Parathyroid adenoma (tissue), 2 donors: Measurements from ENCODE around the gene EGFL6.

ENCODE experiments used
- H2AFZ ChIP-seq: fragments of 300-600 bp; sonication (generic); one replicate; pipeline ENCODE4 v1.7.0; 2017; ENCODE audit warnings: antibody characterized with exemption, mild to moderate bottlenecking
- H3K27ac ChIP-seq: fragments of 300-600 bp; sonication (generic); one replicate; pipeline ENCODE4 v1.7.0; 2017
- H3K27me3 ChIP-seq: fragments of 300-600 bp; sonication (generic); one replicate; pipeline ENCODE4 v1.7.0; 2017; ENCODE audit warnings: low read length; ENCODE audit not compliant: control insufficient read depth, insufficient read depth
- H3K36me3 ChIP-seq: fragments of 300-600 bp; sonication (generic); one replicate; pipeline ENCODE4 v1.7.0; 2017; ENCODE audit warnings: low read length; ENCODE audit not compliant: control insufficient read depth, insufficient read depth
- H3K4me1 ChIP-seq: fragments of 300-600 bp; sonication (generic); one replicate; pipeline ENCODE4 v1.7.0; 2017; ENCODE audit warnings: control low read depth
- H3K4me2 ChIP-seq: fragments of 300-600 bp; sonication (generic); one replicate; pipeline ENCODE4 v1.7.0; 2017; ENCODE audit warnings: low read length
- H3K4me3 ChIP-seq: fragments of 300-600 bp; sonication (generic); one replicate; pipeline ENCODE4 v1.7.0; 2017; ENCODE audit warnings: low read depth, low read length
- H3K79me2 ChIP-seq: fragments of 300-600 bp; sonication (generic); one replicate; pipeline ENCODE4 v1.7.0; 2017; ENCODE audit warnings: control low read depth
- H3K9ac ChIP-seq: fragments of 300-600 bp; sonication (generic); one replicate; pipeline ENCODE4 v1.7.0; 2017; ENCODE audit warnings: mild to moderate bottlenecking
- H3K9me3 ChIP-seq: fragments of 300-600 bp; sonication (generic); one replicate; pipeline ENCODE4 v1.7.0; 2017; ENCODE audit warnings: low read length; ENCODE audit not compliant: control insufficient read depth
- TF ChIP-seq, protein P1 (sequence below): fragments of 300-600 bp; sonication (generic); IDR thresholded peaks from one replicate; pipeline ENCODE4 v1.7.0; 2017; ENCODE audit warnings: antibody characterized with exemption, mild to moderate bottlenecking
- donor health status: primary hyperparathyroidism.

Gene EGFL6

DNA sequence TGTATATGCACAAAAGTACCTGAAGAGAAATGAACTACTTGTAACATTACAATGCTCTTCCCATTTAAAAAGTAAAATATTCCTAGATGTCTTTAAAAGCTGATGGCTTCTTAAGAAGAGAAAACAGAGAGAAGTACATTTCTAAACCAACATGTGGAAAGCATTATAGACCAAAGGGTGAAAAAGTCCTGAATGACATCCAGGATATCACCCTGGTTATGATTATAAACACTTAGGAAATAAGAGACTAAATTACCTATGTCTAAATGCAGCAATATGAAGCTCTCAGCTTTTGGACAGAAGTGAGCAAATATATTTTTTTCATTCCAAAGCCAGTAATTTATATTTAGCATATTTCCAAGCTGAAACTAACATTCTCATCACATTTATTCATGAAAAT is 21.7 kb upstream of the EGFL6 start:
- Histone ChIP-seq H3K4me1 (no peaks in the 10 kb centered on the region), H3K36me3 (no peaks in the 10 kb centered on the region), H3K4me3 (no peak overlapping the region), H3K79me2 (no peaks in the 10 kb centered on the region), H3K9me3 (no peaks in the 10 kb centered on the region), H3K27me3 (no peaks in the 10 kb centered on the region), H3K4me2 (no peak overlapping the region), H3K9ac (no peak overlapping the region), H2AFZ (no peak overlapping the region), H3K27ac (no peak overlapping the region)
- TF ChIP-seq, protein P1, sequence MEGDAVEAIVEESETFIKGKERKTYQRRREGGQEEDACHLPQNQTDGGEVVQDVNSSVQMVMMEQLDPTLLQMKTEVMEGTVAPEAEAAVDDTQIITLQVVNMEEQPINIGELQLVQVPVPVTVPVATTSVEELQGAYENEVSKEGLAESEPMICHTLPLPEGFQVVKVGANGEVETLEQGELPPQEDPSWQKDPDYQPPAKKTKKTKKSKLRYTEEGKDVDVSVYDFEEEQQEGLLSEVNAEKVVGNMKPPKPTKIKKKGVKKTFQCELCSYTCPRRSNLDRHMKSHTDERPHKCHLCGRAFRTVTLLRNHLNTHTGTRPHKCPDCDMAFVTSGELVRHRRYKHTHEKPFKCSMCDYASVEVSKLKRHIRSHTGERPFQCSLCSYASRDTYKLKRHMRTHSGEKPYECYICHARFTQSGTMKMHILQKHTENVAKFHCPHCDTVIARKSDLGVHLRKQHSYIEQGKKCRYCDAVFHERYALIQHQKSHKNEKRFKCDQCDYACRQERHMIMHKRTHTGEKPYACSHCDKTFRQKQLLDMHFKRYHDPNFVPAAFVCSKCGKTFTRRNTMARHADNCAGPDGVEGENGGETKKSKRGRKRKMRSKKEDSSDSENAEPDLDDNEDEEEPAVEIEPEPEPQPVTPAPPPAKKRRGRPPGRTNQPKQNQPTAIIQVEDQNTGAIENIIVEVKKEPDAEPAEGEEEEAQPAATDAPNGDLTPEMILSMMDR, result no peak

GRCh38 chrX:13550346-13550745 is 19.1 kb upstream of the EGFL6 start:
- no peak overlapping the region for H3K4me3 ChIP-seq
- no peak overlapping the region for H3K27ac ChIP-seq
- TF ChIP-seq, protein P1, result no peak
- no peak overlapping the region for H3K9ac ChIP-seq
- H3K27me3 ChIP-seq, result no peaks in the 10 kb centered on the region
- no peaks in the 10 kb centered on the region for H3K36me3 ChIP-seq
- no peak overlapping the region for H2AFZ ChIP-seq
- no peaks in the 10 kb centered on the region for H3K79me2 ChIP-seq
- H3K4me2 ChIP-seq, result no peak overlapping the region
- no peaks in the 10 kb centered on the region for H3K9me3 ChIP-seq
- H3K4me1 ChIP-seq, result no peaks in the 10 kb centered on the region

GRCh38 chrX:13551610-13552009 is 17.8 kb upstream of the EGFL6 start:
- Histone ChIP-seq H3K4me2 (no peak overlapping the region), H3K27me3 (no peaks in the 10 kb centered on the region)
- TF ChIP-seq, protein P1, result no peak

DNA sequence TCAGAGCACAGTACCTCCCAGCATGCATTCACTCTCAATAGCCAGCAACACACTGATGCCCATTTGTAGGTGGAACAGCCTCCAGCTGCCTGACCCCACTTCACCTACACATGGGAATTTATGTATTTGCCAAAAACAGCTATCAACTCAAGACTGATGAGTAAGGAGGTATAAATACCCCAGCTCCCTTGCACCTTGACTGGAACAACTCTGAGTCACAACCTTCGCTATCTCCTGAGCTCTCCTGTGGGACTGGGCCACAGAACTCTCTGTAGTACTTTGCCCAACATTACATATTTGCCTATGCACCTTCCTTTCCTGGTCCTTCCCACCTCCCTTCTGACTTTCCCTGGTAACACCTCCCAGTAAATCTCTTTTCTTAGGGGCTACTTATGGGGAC is 16.5 kb upstream of the EGFL6 start:
- Histone ChIP-seq H3K79me2 (no peaks in the 10 kb centered on the region), H3K4me1 (no peaks in the 10 kb centered on the region), H3K36me3 (no peaks in the 10 kb centered on the region), H2AFZ (no peak overlapping the region), H3K4me2 (no peak overlapping the region), H3K27ac (no peak overlapping the region), H3K27me3 (no peaks in the 10 kb centered on the region), H3K9me3 (no peaks in the 10 kb centered on the region), H3K9ac (no peak overlapping the region), H3K4me3 (no peak overlapping the region)
- TF ChIP-seq, protein P1, result no peak

More at GRCh38 chrX:13551610-13552009, 17.8 kb upstream of the EGFL6 start:
- Histone ChIP-seq H2AFZ (no peak overlapping the region), H3K27ac (no peak overlapping the region), H3K79me2 (no peaks in the 10 kb centered on the region), H3K4me3 (no peak overlapping the region), H3K4me1 (no peaks in the 10 kb centered on the region), H3K36me3 (no peaks in the 10 kb centered on the region), H3K9me3 (no peaks in the 10 kb centered on the region), H3K9ac (no peak overlapping the region)

- Histone ChIP-seq H3K4me2 (no peak overlapping the region), H3K27me3 (no peaks in the 10 kb centered on the region), H2AFZ (no peak overlapping the region), H3K9ac (no peak overlapping the region), H3K79me2 (no peaks in the 10 kb centered on the region), H3K27ac (no peak overlapping the region), H3K36me3 (no peaks in the 10 kb centered on the region), H3K9me3 (no peaks in the 10 kb centered on the region), H3K4me1 (no peaks in the 10 kb centered on the region), H3K4me3 (no peak overlapping the region)
- TF ChIP-seq, protein P1, result no peak
These were observed 3.9 kb upstream of the EGFL6 start for GRCh38 chrX:13565511-13565910.
